SU-DHL-6 (cell line): ENCODE data around the gene LBX2.
A peak's percentile ranks its signal among the peaks of the same experiment; 100 is the strongest.
"Not testable (repeated sequence)": the region's sequence is repeated elsewhere in the genome, so short reads cannot be mapped to it uniquely, and the experiment has no call there.

Experiments
- H2AFZ ChIP-seq: fragments of 200-600 bp; sonication (generic); 2 replicates; pipeline ENCODE4 v1.6.1; 2014; ENCODE audit warnings: low read depth, mild to moderate bottlenecking, moderate library complexity, mixed read lengths, antibody characterized with exemption, low read length; ENCODE audit not compliant: severe bottlenecking
- H3F3A ChIP-seq: fragments of 200-600 bp; shearing (Covaris generic); 2 replicates; pipeline ENCODE4 v1.6.0; 2016; ENCODE audit warnings: antibody characterized with exemption, mild to moderate bottlenecking; ENCODE audit not compliant: insufficient read depth
- H3K27ac ChIP-seq: fragments of 200-600 bp; sonication (generic); 2 replicates; pipeline ENCODE4 v1.5.1; 2016; ENCODE audit warnings: low read depth, mild to moderate bottlenecking, low read length, moderate library complexity, mixed read lengths
- H3K27me3 ChIP-seq: fragments of 200-600 bp; sonication (generic), shearing (Covaris generic); 2 replicates; pipeline ENCODE4 v1.6.0; 2014; ENCODE audit warnings: mild to moderate bottlenecking, low read length
- H3K36me3 ChIP-seq: fragments of 200-600 bp; sonication (generic); 2 replicates; pipeline ENCODE4 v1.6.1; 2014; ENCODE audit warnings: mild to moderate bottlenecking, low read length, mixed read lengths
- H3K4me2 ChIP-seq: fragments of 300-600, 200-600 bp; shearing (Covaris generic), sonication (generic); 2 replicates; pipeline ENCODE4 v1.6.0; 2014; ENCODE audit warnings: low read length, low read depth, mild to moderate bottlenecking; ENCODE audit not compliant: poor library complexity, severe bottlenecking
- H3K4me3 ChIP-seq: fragments of 200-600 bp; sonication (generic); 2 replicates; pipeline ENCODE4 v1.5.1; 2014; ENCODE audit warnings: antibody characterized with exemption, low read length, mild to moderate bottlenecking, mixed read lengths; ENCODE audit not compliant: insufficient read depth, poor library complexity, severe bottlenecking
- H3K79me2 ChIP-seq: fragments of 200-600 bp; sonication (generic); 2 replicates; pipeline ENCODE4 v1.6.1; 2014; ENCODE audit warnings: mild to moderate bottlenecking, low read length, moderate library complexity; ENCODE audit not compliant: insufficient read depth
- H3K9ac ChIP-seq: fragments of 200-600 bp; sonication (generic); 2 replicates; pipeline ENCODE4 v1.7.0; 2014; ENCODE audit warnings: mild to moderate bottlenecking, low read length
- H3K9me2 ChIP-seq: fragments of 200-600 bp; sonication (generic); replicated peaks from 2 replicates; pipeline ENCODE4 v1.6.1; 2014; ENCODE audit warnings: low read length; ENCODE audit not compliant: insufficient read depth
- H3K9me3 ChIP-seq: fragments of 200-600 bp; sonication (generic); 2 replicates; pipeline ENCODE4 v1.6.1; 2014; ENCODE audit warnings: low read length, mixed read lengths; ENCODE audit not compliant: insufficient read depth
- H4K20me1 ChIP-seq: fragments of 200-600 bp; sonication (generic); 2 replicates; pipeline ENCODE4 v1.6.1; 2014; ENCODE audit warnings: low read depth, mild to moderate bottlenecking, antibody characterized with exemption, low read length, moderate library complexity, mixed read lengths
- EZH2phosphoT487 ChIP-seq: fragments of 200-600 bp; sonication (generic), shearing (Covaris generic); conservative IDR thresholded peaks from 2 replicates; pipeline ENCODE4 v1.6.1; 2018; ENCODE audit warnings: mild to moderate bottlenecking, antibody characterized with exemption, low read length, moderate library complexity, mixed read lengths
- TF ChIP-seq, protein P1 (sequence below): fragments of 200-600 bp; sonication (generic); IDR thresholded peaks from one replicate; pipeline ENCODE4 v1.5.1; 2017; ENCODE audit warnings: antibody characterized with exemption, mild to moderate bottlenecking, low read length, moderate library complexity; ENCODE audit not compliant: insufficient read depth, poor library complexity, severe bottlenecking

LBX2 gene

GRCh38 chr2:74461187-74462053 lies 38.0 kb downstream of the LBX2 start:
- H2AFZ ChIP-seq: no peak overlapping the region
- no peaks in the 10 kb centered on the region for H3K9me3 ChIP-seq
- no peaks in the 10 kb centered on the region for H4K20me1 ChIP-seq
- peaks cover 12% of the 10 kb centered on the region for H3F3A ChIP-seq
- no peak overlapping the region for H3K4me2 ChIP-seq
- no peak overlapping the region for H3K9ac ChIP-seq
- no peaks in the 10 kb centered on the region for H3K9me2 ChIP-seq
- H3K4me3 ChIP-seq: no peak overlapping the region
- no peak for TF ChIP-seq EZH2phosphoT487
- TF ChIP-seq, protein P1, sequence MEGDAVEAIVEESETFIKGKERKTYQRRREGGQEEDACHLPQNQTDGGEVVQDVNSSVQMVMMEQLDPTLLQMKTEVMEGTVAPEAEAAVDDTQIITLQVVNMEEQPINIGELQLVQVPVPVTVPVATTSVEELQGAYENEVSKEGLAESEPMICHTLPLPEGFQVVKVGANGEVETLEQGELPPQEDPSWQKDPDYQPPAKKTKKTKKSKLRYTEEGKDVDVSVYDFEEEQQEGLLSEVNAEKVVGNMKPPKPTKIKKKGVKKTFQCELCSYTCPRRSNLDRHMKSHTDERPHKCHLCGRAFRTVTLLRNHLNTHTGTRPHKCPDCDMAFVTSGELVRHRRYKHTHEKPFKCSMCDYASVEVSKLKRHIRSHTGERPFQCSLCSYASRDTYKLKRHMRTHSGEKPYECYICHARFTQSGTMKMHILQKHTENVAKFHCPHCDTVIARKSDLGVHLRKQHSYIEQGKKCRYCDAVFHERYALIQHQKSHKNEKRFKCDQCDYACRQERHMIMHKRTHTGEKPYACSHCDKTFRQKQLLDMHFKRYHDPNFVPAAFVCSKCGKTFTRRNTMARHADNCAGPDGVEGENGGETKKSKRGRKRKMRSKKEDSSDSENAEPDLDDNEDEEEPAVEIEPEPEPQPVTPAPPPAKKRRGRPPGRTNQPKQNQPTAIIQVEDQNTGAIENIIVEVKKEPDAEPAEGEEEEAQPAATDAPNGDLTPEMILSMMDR: peak; percentile 13
- H3K27ac ChIP-seq: no peak overlapping the region
- H3K27me3 ChIP-seq: no peaks in the 10 kb centered on the region
- H3K79me2 ChIP-seq: peaks cover 11% of the 10 kb centered on the region
- H3K36me3 ChIP-seq: no peaks in the 10 kb centered on the region; the same call in 1 of the 2 replicates

GRCh38 chr2:74460187-74460586 lies 39.2 kb downstream of the LBX2 start:
- H3F3A ChIP-seq: peaks cover 14% of the 10 kb centered on the region
- not testable (repeated sequence) for H3K9me2 ChIP-seq, H3K9ac ChIP-seq, H3K27me3 ChIP-seq, H3K4me3 ChIP-seq, H3K27ac ChIP-seq, H3K36me3 ChIP-seq, H3K9me3 ChIP-seq, H4K20me1 ChIP-seq, H3K4me2 ChIP-seq, H2AFZ ChIP-seq
- peaks cover 18% of the 10 kb centered on the region for H3K79me2 ChIP-seq

DNA sequence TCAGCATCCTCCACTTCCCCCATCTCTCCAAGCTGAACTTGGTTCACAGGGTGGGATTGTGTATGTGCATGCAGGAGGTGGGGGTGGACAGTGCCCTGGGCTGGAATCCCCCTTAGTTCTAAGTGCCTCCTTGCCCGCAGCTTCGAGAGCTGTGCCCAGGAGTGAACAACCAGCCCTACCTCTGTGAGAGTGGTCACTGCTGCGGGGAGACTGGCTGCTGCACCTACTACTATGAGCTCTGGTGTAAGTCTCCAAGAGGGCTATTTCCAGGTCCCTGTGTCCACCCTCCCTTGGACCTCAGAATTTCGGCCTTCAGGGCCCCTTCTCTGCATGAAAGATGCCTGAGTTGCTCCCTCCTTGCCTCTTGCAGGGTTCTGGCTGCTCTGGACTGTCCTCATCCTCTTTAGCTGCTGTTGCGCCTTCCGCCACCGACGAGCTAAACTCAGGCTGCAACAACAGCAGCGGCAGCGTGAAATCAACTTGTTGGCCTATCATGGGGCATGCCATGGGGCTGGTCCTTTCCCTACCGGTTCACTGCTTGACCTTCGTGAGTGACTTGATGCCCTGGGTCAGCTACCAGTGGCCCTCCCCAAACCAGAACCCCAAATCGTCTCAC lies 39.8 kb downstream of the LBX2 start:
- peaks cover 14% of the 10 kb centered on the region for H3K79me2 ChIP-seq

DNA sequence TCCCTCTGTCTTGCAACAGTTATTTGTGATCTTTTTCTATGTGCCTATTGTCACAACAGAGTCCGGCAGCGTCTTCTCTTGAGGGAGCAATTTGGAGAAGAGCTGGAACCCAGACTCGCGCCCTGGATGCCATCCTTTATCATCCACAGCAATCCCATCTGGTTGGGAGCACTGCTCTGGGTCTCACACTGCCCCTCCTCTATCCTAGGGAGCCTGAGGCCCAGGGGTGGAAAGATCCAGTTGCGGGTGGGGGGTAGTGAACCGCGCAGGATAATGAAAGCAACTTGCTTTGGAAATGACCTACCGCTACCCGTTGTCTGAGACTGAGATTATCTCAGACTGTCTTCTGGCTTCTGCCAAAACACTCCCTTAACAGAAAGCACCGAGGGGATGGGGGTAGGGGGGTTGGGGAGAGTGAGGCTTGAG lies 40.5 kb downstream of the LBX2 start:
- Histone ChIP-seq H3K79me2 (peaks cover 7% of the 10 kb centered on the region; the same call in 1 of the 2 replicates), H3K27ac (no peak overlapping the region), H2AFZ (no peak overlapping the region)

More for the DNA sequence above, 39.8 kb downstream of the LBX2 start:
- H3K4me3 ChIP-seq: peak overlapping the region; percentile 86
- H2AFZ ChIP-seq, H3K27ac ChIP-seq, H3K36me3 ChIP-seq, H3K9me3 ChIP-seq, H3K9me2 ChIP-seq, H4K20me1 ChIP-seq, H3K27me3 ChIP-seq: not testable (repeated sequence)
- peaks cover 14% of the 10 kb centered on the region for H3F3A ChIP-seq
- H3K4me2 ChIP-seq: peak overlapping the region; percentile 95
- peak overlapping the region; percentile 82; the same call in 1 of the 2 replicates for H3K9ac ChIP-seq

More for the DNA sequence above, 40.5 kb downstream of the LBX2 start:
- peaks cover 14% of the 10 kb centered on the region for H3F3A ChIP-seq
- peak overlapping the region; percentile 95 for H3K4me2 ChIP-seq
- no peaks in the 10 kb centered on the region for H3K9me3 ChIP-seq
- no peaks in the 10 kb centered on the region for H3K9me2 ChIP-seq
- no peaks in the 10 kb centered on the region; the same call in 1 of the 2 replicates for H3K36me3 ChIP-seq
- no peaks in the 10 kb centered on the region for H4K20me1 ChIP-seq
- peak overlapping the region; percentile 86 for H3K4me3 ChIP-seq
- H3K9ac ChIP-seq: peak overlapping the region; percentile 82
- TF ChIP-seq, protein P1: no peak
- TF ChIP-seq EZH2phosphoT487: no peak
- no peaks in the 10 kb centered on the region for H3K27me3 ChIP-seq
